ENCODE results near the gene C2orf80.

DNA sequence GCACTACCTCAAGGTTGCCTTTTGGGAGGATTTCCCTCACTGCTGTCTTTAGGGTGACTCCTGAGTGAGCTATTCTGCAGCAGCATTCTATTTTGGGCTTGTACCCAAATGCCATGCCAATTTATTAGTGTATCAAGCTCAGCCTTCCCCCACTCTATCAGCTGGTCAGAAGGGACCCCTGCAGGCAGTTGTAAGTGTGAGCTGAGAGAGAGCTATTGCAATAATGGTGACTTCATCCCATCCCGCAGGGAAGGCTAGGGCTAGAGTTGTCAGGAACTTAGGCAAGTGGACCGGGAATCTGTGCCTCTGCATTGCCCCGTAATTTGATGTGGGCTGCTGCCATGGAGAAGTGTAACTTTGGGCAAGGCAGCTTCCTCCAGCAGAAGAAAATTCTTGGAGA lies 42.1 kb downstream of the C2orf80 start:
- no peak for TF ChIP-seq EZH2 (IDR thresholded peaks at IDR 0.05; ENCODE audit: insufficient read depth, poor library complexity, severe bottlenecking)
- no peak for TF ChIP-seq EZH2phosphoT487 (IDR thresholded peaks at IDR 0.05; ENCODE audit: insufficient read depth, low read depth)
